SK-N-SH (cell line): ENCODE results near the gene LRMDA. TPM values are rescaled to one million over a fixed set of nuclear protein-coding genes. Genes with fewer than 3 reads are reported as not detected.

Experiments used
- CTCF ChIA-PET: fragments of 300-600, 350-600 bp; formaldehyde crosslinking; extraction: SDS; loops from one replicate; lab custom pipeline; 2021; lab: Yijun Ruan, JAX
- POLR2A ChIA-PET: fragments of 350-600 bp; sonication (Branson Sonifier 250); formaldehyde crosslinking; extraction: SDS; loops from one replicate; lab custom pipeline; 2020; ENCODE audit warnings: antibody characterized with exemption, inconsistent platforms; lab: Yijun Ruan, JAX
- DNase-seq: peaks from one replicate; pipeline ENCODE4 v3.0.0; 2012
- H2AFZ ChIP-seq: fragments of 200-600 bp; sonication (generic); 2 replicates; pipeline ENCODE4 v1.8.1; 2016; ENCODE audit warnings: antibody characterized with exemption, mild to moderate bottlenecking, low read depth
- H3F3A ChIP-seq: fragments of 200-600 bp; sonication (generic); replicated peaks from 2 replicates; pipeline ENCODE3; 2016; ENCODE audit warnings: antibody characterized with exemption, mild to moderate bottlenecking; ENCODE audit not compliant: insufficient read depth
- H3K27ac ChIP-seq, 2 experiments: fragments of 200-500 bp in 1 of 2; fragments of 200-600 bp in 1 of 2; sonication (Bioruptor generic) in 1 of 2; sonication (generic), shearing (Covaris generic) in 1 of 2; 2 replicates each; pipeline versions ENCODE4 v1.5.1 to v1.6.1; 2014 to 2016; ENCODE audit warnings: low read depth in 2 of 2, inconsistent platforms in 1 of 2, low read length in 1 of 2, mild to moderate bottlenecking in 1 of 2, mixed read lengths in 1 of 2
- H3K27me3 ChIP-seq: fragments of 200-600 bp; sonication (generic), shearing (Covaris generic); 2 replicates; pipeline ENCODE4 v1.6.1; 2016; ENCODE audit warnings: mixed run types; ENCODE audit not compliant: insufficient read depth
- H3K36me3 ChIP-seq, 2 experiments: fragments of 200-500 bp in 1 of 2; fragments of 200-600 bp in 1 of 2; sonication (Bioruptor generic) in 1 of 2; sonication (generic) in 1 of 2; replicated peaks in 1 of 2; 2 replicates each; pipeline versions ENCODE3 to v1.5.1; 2014 to 2016; ENCODE audit warnings: low read length in 1 of 2, mild to moderate bottlenecking in 1 of 2; ENCODE audit not compliant: insufficient read depth in 2 of 2, control insufficient read depth in 1 of 2
- H3K4me1 ChIP-seq, 2 experiments: fragments of 200-500 bp in 1 of 2; fragments of 200-600 bp in 1 of 2; sonication (Bioruptor generic) in 1 of 2; sonication (generic), shearing (Covaris generic) in 1 of 2; 2 replicates each; pipeline versions ENCODE4 v1.5.1 to v1.6.1; 2014 to 2016; ENCODE audit warnings: low read depth in 1 of 2, low read length in 1 of 2, mixed run types in 1 of 2; ENCODE audit not compliant: insufficient read depth in 2 of 2, control insufficient read depth in 1 of 2
- H3K4me2 ChIP-seq: fragments of 200-600 bp; sonication (generic), shearing (Covaris generic); 2 replicates; pipeline ENCODE4 v1.6.1; 2017; ENCODE audit warnings: mixed run types
- H3K4me3 ChIP-seq, 2 experiments: fragments of 200-500 bp in 1 of 2; fragments of 200-600 bp in 1 of 2; sonication (Bioruptor generic) in 1 of 2; sonication (generic), shearing (Covaris generic) in 1 of 2; 2 replicates each; pipeline versions ENCODE4 v1.5.1 to v1.8.1; 2014 to 2016; ENCODE audit warnings: low read depth in 2 of 2, inconsistent platforms in 1 of 2, low read length in 1 of 2, mild to moderate bottlenecking in 1 of 2, mixed read lengths in 1 of 2, moderate library complexity in 1 of 2
- H3K79me2 ChIP-seq: fragments of 200-600 bp; sonication (generic); 2 replicates; pipeline ENCODE4 v1.8.1; 2017; ENCODE audit warnings: mild to moderate bottlenecking; ENCODE audit not compliant: insufficient read depth
- H3K9ac ChIP-seq: fragments of 200-600 bp; sonication (generic); 2 replicates; pipeline ENCODE4 v1.6.1; 2017; ENCODE audit warnings: mixed run types
- H3K9me2 ChIP-seq: fragments of 200-600 bp; sonication (generic); 2 replicates; pipeline ENCODE4 v1.6.1; 2017; ENCODE audit warnings: mixed run types
- H3K9me3 ChIP-seq: fragments of 200-600 bp; sonication (generic); 2 replicates; pipeline ENCODE4 v1.6.1; 2017; ENCODE audit warnings: mixed run types, mild to moderate bottlenecking, moderate library complexity
- H4K20me1 ChIP-seq: fragments of 200-600 bp; sonication (generic); 2 replicates; pipeline ENCODE4 v1.6.1; 2017; ENCODE audit warnings: mild to moderate bottlenecking, mixed run types; ENCODE audit not compliant: insufficient read depth
- ELF1 ChIP-seq: IDR thresholded peaks from 2 replicates; pipeline ENCODE4 v1.4.0; 2012
- EP300 ChIP-seq, 2 experiments: IDR thresholded peaks; 2 replicates each; pipeline versions ENCODE4 v1.4.0 to v1.6.1; 2012; ENCODE audit warnings: borderline replicate concordance in 1 of 2, low read depth in 1 of 2, low read length in 1 of 2
- GABPA ChIP-seq: IDR thresholded peaks from 2 replicates; pipeline ENCODE4 v1.4.0; 2012; ENCODE audit warnings: low read depth, mild to moderate bottlenecking
- JUND ChIP-seq: IDR thresholded peaks from 2 replicates; pipeline ENCODE4 v1.4.0; 2012
- MEF2A ChIP-seq: IDR thresholded peaks from 2 replicates; pipeline ENCODE4 v1.4.0; 2012; ENCODE audit warnings: low read depth, borderline replicate concordance
- NFIC ChIP-seq: IDR thresholded peaks from 2 replicates; pipeline ENCODE4 v1.4.0; 2012; ENCODE audit warnings: borderline replicate concordance
- NRF1 ChIP-seq: IDR thresholded peaks from 2 replicates; pipeline ENCODE4 v1.6.1; 2012; ENCODE audit warnings: low read depth, mild to moderate bottlenecking, low read length
- RXRA ChIP-seq: IDR thresholded peaks from 2 replicates; pipeline ENCODE4 v1.4.0; 2012; ENCODE audit warnings: low read depth, mild to moderate bottlenecking, borderline replicate concordance
- SIN3A ChIP-seq: IDR thresholded peaks from 2 replicates; pipeline ENCODE4 v1.6.1; 2012; ENCODE audit warnings: low read depth, mild to moderate bottlenecking, low read length, moderate library complexity, borderline replicate concordance
- TEAD4 ChIP-seq: IDR thresholded peaks from 2 replicates; pipeline ENCODE4 v1.4.0; 2012; ENCODE audit warnings: mild to moderate bottlenecking, borderline replicate concordance; ENCODE audit not compliant: insufficient read depth
- YY1 ChIP-seq: IDR thresholded peaks from 2 replicates; pipeline ENCODE4 v1.4.0; 2012; ENCODE audit warnings: low read depth, mild to moderate bottlenecking
- polyA plus RNA-seq, 3 experiments: library from polyadenylated mRNA; depleted of rRNA; stranded (reverse); fragments of >200 nt; gene quantifications; 2 replicates each; pipeline ENCODE4 v1.2.3, GENCODE V29; 2012
- TF ChIP-seq, protein P1 (sequence below): IDR thresholded peaks from 2 replicates; pipeline ENCODE4 v1.6.1; 2012; ENCODE audit warnings: mild to moderate bottlenecking, low read depth, low read length, moderate library complexity
- TF ChIP-seq, protein P2 (sequence below): fragments of 200-600 bp; sonication (generic); IDR thresholded peaks from 2 replicates; pipeline ENCODE4 v1.6.1; 2017; ENCODE audit warnings: antibody characterized with exemption, mild to moderate bottlenecking, moderate library complexity
- TF ChIP-seq, protein P3 (sequence below): fragments of 150-350 bp; IDR thresholded peaks from 2 replicates; pipeline ENCODE4 v1.6.1; 2017; ENCODE audit warnings: antibody characterized with exemption, low read length, low read depth, borderline replicate concordance
- TF ChIP-seq, protein P4 (sequence below): IDR thresholded peaks from 2 replicates; pipeline ENCODE4 v1.4.0; 2012; ENCODE audit warnings: low read depth, borderline replicate concordance
- TF ChIP-seq, protein P5 (sequence below): IDR thresholded peaks from 2 replicates; pipeline ENCODE4 v1.4.0; 2012; ENCODE audit warnings: low read depth

LRMDA gene
- polyA plus RNA-seq, 1 of the 3 experiments (the other 2 are of a cell fraction) = 0.95 TPM

DNA sequence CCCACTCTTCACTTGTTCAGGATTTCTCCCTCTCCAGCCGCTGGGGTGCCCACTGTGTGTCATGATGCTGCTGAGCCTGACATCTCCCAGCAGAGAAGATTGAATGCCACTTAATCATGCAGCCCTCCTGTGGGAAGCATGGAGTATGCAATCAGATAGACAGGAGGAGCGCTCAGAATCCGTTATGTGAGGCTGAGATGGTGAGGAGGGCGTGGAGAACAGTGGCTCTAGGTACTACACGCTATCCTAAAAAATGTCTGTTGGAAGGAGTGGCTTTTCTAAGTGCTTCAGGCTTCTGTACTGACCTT lies 334.3 kb downstream of the LRMDA start (continued):
- TF ChIP-seq, protein P1, sequence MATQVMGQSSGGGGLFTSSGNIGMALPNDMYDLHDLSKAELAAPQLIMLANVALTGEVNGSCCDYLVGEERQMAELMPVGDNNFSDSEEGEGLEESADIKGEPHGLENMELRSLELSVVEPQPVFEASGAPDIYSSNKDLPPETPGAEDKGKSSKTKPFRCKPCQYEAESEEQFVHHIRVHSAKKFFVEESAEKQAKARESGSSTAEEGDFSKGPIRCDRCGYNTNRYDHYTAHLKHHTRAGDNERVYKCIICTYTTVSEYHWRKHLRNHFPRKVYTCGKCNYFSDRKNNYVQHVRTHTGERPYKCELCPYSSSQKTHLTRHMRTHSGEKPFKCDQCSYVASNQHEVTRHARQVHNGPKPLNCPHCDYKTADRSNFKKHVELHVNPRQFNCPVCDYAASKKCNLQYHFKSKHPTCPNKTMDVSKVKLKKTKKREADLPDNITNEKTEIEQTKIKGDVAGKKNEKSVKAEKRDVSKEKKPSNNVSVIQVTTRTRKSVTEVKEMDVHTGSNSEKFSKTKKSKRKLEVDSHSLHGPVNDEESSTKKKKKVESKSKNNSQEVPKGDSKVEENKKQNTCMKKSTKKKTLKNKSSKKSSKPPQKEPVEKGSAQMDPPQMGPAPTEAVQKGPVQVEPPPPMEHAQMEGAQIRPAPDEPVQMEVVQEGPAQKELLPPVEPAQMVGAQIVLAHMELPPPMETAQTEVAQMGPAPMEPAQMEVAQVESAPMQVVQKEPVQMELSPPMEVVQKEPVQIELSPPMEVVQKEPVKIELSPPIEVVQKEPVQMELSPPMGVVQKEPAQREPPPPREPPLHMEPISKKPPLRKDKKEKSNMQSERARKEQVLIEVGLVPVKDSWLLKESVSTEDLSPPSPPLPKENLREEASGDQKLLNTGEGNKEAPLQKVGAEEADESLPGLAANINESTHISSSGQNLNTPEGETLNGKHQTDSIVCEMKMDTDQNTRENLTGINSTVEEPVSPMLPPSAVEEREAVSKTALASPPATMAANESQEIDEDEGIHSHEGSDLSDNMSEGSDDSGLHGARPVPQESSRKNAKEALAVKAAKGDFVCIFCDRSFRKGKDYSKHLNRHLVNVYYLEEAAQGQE = no peak
- no peak for TF ChIP-seq RXRA
- TF ChIP-seq, protein P2, sequence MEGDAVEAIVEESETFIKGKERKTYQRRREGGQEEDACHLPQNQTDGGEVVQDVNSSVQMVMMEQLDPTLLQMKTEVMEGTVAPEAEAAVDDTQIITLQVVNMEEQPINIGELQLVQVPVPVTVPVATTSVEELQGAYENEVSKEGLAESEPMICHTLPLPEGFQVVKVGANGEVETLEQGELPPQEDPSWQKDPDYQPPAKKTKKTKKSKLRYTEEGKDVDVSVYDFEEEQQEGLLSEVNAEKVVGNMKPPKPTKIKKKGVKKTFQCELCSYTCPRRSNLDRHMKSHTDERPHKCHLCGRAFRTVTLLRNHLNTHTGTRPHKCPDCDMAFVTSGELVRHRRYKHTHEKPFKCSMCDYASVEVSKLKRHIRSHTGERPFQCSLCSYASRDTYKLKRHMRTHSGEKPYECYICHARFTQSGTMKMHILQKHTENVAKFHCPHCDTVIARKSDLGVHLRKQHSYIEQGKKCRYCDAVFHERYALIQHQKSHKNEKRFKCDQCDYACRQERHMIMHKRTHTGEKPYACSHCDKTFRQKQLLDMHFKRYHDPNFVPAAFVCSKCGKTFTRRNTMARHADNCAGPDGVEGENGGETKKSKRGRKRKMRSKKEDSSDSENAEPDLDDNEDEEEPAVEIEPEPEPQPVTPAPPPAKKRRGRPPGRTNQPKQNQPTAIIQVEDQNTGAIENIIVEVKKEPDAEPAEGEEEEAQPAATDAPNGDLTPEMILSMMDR = no peak

DNA sequence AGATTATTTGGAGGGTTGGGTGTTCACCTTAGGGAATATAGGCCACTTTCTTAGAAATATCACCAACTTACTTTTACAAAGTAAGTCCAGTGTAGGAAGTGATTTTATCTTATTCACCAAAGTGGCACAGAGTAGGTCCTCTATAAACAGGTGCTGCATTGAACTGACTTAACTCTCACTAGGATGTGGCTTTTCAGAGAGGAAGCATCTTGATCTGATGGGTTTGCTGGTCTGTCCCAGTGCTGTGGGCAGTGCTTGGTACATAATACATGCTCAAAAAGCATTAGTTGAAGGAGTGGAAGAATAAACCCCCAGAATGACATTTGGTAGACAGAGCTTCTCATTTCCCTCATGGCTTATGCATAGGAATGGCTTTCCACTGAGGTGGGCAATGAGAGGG lies 334.7 kb downstream of the LRMDA start:
- H3K4me1 ChIP-seq = peaks cover 0 to 3% of the 10 kb centered on the region in 2 experiments; a peak in 1 of 4 replicates
- H3K4me3 ChIP-seq = no peak overlapping the region
- POLR2A ChIA-PET = no interaction called here
- TF ChIP-seq, protein P3, sequence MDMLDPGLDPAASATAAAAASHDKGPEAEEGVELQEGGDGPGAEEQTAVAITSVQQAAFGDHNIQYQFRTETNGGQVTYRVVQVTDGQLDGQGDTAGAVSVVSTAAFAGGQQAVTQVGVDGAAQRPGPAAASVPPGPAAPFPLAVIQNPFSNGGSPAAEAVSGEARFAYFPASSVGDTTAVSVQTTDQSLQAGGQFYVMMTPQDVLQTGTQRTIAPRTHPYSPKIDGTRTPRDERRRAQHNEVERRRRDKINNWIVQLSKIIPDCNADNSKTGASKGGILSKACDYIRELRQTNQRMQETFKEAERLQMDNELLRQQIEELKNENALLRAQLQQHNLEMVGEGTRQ = no peak
- TF ChIP-seq, protein P1 = no peak
- TF ChIP-seq, protein P4, sequence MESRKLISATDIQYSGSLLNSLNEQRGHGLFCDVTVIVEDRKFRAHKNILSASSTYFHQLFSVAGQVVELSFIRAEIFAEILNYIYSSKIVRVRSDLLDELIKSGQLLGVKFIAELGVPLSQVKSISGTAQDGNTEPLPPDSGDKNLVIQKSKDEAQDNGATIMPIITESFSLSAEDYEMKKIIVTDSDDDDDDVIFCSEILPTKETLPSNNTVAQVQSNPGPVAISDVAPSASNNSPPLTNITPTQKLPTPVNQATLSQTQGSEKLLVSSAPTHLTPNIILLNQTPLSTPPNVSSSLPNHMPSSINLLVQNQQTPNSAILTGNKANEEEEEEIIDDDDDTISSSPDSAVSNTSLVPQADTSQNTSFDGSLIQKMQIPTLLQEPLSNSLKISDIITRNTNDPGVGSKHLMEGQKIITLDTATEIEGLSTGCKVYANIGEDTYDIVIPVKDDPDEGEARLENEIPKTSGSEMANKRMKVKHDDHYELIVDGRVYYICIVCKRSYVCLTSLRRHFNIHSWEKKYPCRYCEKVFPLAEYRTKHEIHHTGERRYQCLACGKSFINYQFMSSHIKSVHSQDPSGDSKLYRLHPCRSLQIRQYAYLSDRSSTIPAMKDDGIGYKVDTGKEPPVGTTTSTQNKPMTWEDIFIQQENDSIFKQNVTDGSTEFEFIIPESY = no peak
- no peak for TF ChIP-seq SIN3A
- TF ChIP-seq JUND = no peak
- no peak for TF ChIP-seq NFIC
- no peak for TF ChIP-seq NRF1
- TF ChIP-seq YY1 = no peak
- no peak for TF ChIP-seq MEF2A
- TF ChIP-seq, protein P5, sequence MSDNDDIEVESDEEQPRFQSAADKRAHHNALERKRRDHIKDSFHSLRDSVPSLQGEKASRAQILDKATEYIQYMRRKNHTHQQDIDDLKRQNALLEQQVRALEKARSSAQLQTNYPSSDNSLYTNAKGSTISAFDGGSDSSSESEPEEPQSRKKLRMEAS = no peak
- TF ChIP-seq ELF1 = no peak
- TF ChIP-seq EP300 (IDR thresholded peaks at IDR 0.05; ENCODE audit: borderline replicate concordance in 1 of 2, low read depth in 1 of 2, low read length in 1 of 2) = no peak
- TF ChIP-seq GABPA = no peak
- TF ChIP-seq TEAD4 = no peak
- H3K9me3 ChIP-seq = no peaks in the 10 kb centered on the region
- no peak overlapping the region for H2AFZ ChIP-seq
- CTCF ChIA-PET = no interaction called here
- no peak overlapping the region for H3K9ac ChIP-seq
- H3K27me3 ChIP-seq = no peaks in the 10 kb centered on the region
- H3K9me2 ChIP-seq = no peaks in the 10 kb centered on the region
- no peaks in the 10 kb centered on the region for H4K20me1 ChIP-seq
- no peaks in the 10 kb centered on the region for H3K36me3 ChIP-seq
- DNase-seq = no peak
- no peaks in the 10 kb centered on the region for H3K79me2 ChIP-seq
- H3F3A ChIP-seq = no peaks in the 10 kb centered on the region
- no peak overlapping the region for H3K27ac ChIP-seq
- no peak overlapping the region for H3K4me2 ChIP-seq
